ENCODE measurements around the gene PEAR1.
A peak's percentile ranks its signal among the peaks of the same experiment; 100 is the strongest.

The PEAR1 gene

GRCh38 chr1:156942176-156942575, 48.7 kb downstream of the PEAR1 start:
- no peak for DNase-seq

GRCh38 chr1:156942576-156942975, 49.1 kb downstream of the PEAR1 start:
- no peak for DNase-seq

GRCh38 chr1:156943756-156944155, 50.2 kb downstream of the PEAR1 start:
- DNase-seq = no peak

DNA sequence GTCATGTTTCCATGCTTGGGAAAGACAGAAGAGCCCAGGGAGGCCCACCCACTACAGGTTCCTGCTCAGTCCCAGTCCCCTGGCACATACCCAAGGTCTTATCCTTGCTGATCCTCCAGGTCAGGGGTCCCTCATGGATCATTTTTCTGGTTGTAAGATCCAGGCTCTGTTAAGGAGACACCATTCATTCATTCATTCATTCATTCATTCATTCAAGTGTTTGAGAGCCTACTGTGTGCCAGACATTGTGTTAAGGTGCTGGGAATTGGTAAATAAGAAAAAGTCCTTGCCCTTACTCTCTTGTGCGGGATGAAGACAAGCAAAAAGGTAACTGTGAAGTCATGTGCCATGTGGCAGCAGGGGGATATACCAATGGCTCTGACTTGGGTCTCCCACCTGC, 50.8 kb downstream of the PEAR1 start:
- peak; percentile 2 for DNase-seq

- DNase-seq = no peak
These were observed 51.3 kb downstream of the PEAR1 start for GRCh38 chr1:156944848-156945247.

DNA sequence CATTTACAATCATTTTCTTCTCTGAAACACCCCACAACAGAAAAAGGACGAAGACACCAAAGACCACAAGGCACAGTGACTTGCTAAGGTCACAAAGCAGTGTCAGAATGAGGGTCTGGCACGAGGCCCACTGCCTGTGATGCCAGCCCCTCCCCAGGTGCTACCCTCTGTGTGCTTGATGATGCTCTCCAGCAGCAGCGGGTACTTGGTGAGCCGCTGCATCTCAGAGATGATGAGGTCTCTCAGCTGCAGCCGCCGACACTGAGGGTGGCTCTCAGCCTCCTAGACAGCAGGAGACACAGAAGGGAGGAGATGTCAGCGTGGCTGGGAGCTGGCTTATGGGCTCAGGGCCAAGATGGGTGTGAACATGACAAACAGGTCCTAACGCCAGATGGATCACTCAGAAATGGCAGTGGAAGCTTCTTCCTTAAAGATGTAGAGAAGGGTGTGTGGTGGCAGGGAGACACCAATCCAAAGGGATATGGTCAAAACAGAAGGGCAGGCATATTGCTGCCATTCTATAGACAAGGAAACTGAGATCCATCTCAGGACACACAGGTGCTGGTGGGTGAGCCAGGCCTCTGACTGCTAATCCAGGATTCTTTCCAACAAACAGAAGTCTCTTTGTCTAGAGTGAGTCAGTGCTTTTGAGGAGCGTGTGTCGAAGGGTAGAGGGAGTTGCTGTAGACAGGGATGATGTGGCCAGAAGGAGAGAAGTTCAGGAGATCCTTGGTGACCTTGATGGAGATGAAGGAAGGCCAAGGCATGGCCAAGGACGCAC, 52.6 kb downstream of the PEAR1 start:
- no peak for DNase-seq

GRCh38 chr1:156947127-156947526, 53.6 kb downstream of the PEAR1 start:
- no peak for DNase-seq

- DNase-seq = no peak
These were observed 54.5 kb downstream of the PEAR1 start for GRCh38 chr1:156947818-156948525.

- no peak for DNase-seq
These were observed 55.2 kb downstream of the PEAR1 start for GRCh38 chr1:156948708-156949107.

GRCh38 chr1:156949127-156949526, 55.6 kb downstream of the PEAR1 start:
- no peak for DNase-seq

GRCh38 chr1:156951371-156951770, 57.9 kb downstream of the PEAR1 start:
- no peak for DNase-seq

GRCh38 chr1:156953571-156953970, 60.1 kb downstream of the PEAR1 start:
- DNase-seq = no peak

GRCh38 chr1:156956333-156956732, 62.8 kb downstream of the PEAR1 start:
- DNase-seq = no peak

- no peak for DNase-seq
These were observed 64.1 kb downstream of the PEAR1 start for GRCh38 chr1:156957634-156958033.

DNA sequence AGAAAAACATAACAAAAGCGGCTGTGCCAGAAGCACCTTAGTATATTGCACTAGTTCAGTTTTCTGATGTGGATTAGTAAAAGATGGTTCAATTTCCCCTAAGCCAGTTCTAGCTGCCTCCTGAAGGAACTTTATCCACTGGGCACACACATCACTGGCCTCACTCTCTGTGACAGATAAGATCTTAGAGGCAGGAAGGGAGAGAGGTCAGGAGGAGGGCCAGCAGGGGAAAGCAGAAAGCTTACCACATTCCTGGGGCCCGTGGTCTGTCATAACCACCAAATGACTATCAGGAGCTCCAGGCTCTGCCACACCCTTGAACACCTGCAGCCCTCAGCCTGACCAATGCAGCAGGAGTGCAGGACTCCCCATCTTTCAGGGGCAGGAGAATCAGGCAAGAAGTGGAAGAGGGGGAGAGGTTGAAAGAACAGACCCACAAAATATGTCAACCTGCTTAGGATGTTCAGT, 64.8 kb downstream of the PEAR1 start:
- DNase-seq = no peak

DNA sequence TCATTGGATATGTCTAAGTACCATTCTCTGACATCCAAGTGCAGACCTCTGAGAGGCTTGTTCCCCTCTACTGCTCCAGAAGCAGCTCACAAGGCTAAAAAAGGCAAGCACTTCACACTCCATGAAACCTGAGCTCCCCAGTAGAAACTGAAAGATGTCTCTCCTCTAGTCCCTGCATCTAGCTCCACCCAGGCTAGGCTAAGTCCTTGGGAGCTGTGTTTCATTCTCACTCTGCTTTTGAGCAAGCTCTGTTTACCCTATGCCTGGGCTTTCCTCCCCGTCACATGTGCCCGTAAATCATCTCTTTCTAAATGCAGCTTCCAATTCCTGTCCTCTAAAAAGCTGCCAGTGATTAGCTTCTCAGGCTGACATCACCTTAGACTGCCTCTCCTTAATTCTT, 65.9 kb downstream of the PEAR1 start:
- DNase-seq = no peak

DNA sequence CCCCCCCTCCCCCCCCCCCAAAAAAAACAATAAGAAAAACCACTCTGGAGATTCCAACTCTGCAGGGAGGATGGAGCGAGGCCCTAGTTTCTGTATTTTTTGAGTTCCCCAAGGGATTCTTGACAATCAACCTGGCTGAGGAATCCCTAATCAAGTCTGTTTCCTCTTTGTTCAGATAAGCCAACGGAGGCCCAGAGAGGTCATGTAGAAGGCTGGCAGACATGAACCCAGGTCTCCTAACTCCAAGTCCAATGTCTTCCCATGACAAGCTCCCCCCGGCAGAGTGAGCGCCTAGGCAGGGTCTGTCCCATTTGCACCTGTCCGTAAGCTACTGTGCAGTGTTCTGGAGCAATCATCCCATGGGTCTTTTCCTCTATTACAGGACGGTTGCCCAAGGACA, 66.4 kb downstream of the PEAR1 start:
- no peak for DNase-seq

- DNase-seq = peak; percentile 54
These were observed 68.2 kb downstream of the PEAR1 start for GRCh38 chr1:156961709-156962108.

DNA sequence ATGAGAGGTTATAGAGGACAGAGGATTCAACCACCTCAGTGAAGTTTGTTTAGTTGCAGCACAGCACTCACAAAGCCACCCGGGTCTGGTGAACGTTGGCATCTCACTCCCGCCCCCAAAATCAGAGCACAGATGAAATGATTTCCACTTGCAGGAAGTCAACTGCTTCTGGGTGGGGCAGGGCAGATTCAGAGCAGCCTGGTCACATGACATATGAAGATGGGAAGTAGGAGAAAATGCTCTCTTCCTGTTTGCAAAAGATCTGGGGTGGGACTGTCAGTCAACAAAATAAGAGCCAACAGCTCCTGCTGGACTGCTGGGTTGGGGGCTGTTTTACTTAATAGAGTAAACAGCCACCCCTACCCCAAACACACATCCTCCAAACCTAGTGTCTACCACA, 70.1 kb downstream of the PEAR1 start:
- DNase-seq = no peak

GRCh38 chr1:156964441-156964840, 70.9 kb downstream of the PEAR1 start:
- DNase-seq = no peak

Data from 8988T (cell line).